Stomach (tissue), 4 donors: ENCODE data around the gene FAM184B.

Experiments
- EP300 ChIP-seq: sonication (generic); formaldehyde crosslinking; IDR thresholded peaks from one replicate; pipeline ENCODE4 v1.6.1; 2017; ENCODE audit warnings: antibody characterized with exemption
- POLR2A ChIP-seq, 4 donors: fragments of 450-650 bp; IDR thresholded peaks; one replicate each; pipeline ENCODE4 v1.6.1; 2016; ENCODE audit warnings: antibody characterized with exemption in 4 of 4, control low read depth in 2 of 4, mild to moderate bottlenecking in 1 of 4, moderate library complexity in 1 of 4
- TF ChIP-seq, protein P1 (sequence below), 7 experiments: fragments of 450-650 bp in 4 of 7; fragments of 200-600 bp in 3 of 7; sonication (generic) in 3 of 7; IDR thresholded peaks; one replicate each; pipeline ENCODE4 v1.5.1; 2016 to 2019; ENCODE audit warnings: antibody characterized with exemption in 7 of 7, control low read depth in 2 of 7, mild to moderate bottlenecking in 1 of 7

- TF ChIP-seq, protein P1, sequence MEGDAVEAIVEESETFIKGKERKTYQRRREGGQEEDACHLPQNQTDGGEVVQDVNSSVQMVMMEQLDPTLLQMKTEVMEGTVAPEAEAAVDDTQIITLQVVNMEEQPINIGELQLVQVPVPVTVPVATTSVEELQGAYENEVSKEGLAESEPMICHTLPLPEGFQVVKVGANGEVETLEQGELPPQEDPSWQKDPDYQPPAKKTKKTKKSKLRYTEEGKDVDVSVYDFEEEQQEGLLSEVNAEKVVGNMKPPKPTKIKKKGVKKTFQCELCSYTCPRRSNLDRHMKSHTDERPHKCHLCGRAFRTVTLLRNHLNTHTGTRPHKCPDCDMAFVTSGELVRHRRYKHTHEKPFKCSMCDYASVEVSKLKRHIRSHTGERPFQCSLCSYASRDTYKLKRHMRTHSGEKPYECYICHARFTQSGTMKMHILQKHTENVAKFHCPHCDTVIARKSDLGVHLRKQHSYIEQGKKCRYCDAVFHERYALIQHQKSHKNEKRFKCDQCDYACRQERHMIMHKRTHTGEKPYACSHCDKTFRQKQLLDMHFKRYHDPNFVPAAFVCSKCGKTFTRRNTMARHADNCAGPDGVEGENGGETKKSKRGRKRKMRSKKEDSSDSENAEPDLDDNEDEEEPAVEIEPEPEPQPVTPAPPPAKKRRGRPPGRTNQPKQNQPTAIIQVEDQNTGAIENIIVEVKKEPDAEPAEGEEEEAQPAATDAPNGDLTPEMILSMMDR (IDR thresholded peaks at IDR 0.05): peak in 4 of 7 experiments; percentile 27 to 64 (median 36)
- TF ChIP-seq POLR2A (IDR thresholded peaks at IDR 0.05): no peak
- TF ChIP-seq EP300: no peak
Measured at GRCh38 chr4:17817027-17817426, 35.6 kb upstream of the FAM184B start.
